H9 (cell line): ENCODE data around the gene GAREM2. TPM values are rescaled to one million over a fixed set of nuclear protein-coding genes. Genes with fewer than 3 reads are reported as not detected.

Source experiments
- DNase-seq: peaks from one replicate; pipeline ENCODE4 v3.0.0-alpha.2; 2017
- H2AFZ ChIP-seq: one replicate; pipeline ENCODE4 v1.6.1; 2013; ENCODE audit warnings: mild to moderate bottlenecking, low read length, control low read depth, moderate library complexity
- H2AK5ac ChIP-seq: 2 replicates; pipeline ENCODE4 v1.6.1; 2013; ENCODE audit warnings: low read length, control low read depth, mixed read lengths; ENCODE audit not compliant: insufficient read length
- H2BK120ac ChIP-seq: one replicate; pipeline ENCODE4 v1.6.1; 2013; ENCODE audit warnings: low read depth, mild to moderate bottlenecking, low read length, control low read depth, inconsistent platforms; ENCODE audit not compliant: poor library complexity, severe bottlenecking
- H2BK12ac ChIP-seq: 2 replicates; pipeline ENCODE4 v1.6.1; 2013; ENCODE audit warnings: low read length, control low read depth, mixed read lengths, low read depth; ENCODE audit not compliant: insufficient read length
- H2BK15ac ChIP-seq: 2 replicates; pipeline ENCODE4 v1.6.1; 2013; ENCODE audit warnings: low read depth, low read length, control low read depth
- H2BK20ac ChIP-seq: one replicate; pipeline ENCODE4 v1.6.1; 2013; ENCODE audit warnings: low read depth, mild to moderate bottlenecking, low read length, control low read depth, inconsistent platforms; ENCODE audit not compliant: poor library complexity, severe bottlenecking
- H2BK5ac ChIP-seq: 2 replicates; pipeline ENCODE4 v1.6.1; 2013; ENCODE audit warnings: low read length, control low read depth, mixed read lengths; ENCODE audit not compliant: insufficient read length
- H3K14ac ChIP-seq: 2 replicates; pipeline ENCODE4 v1.6.1; 2013; ENCODE audit warnings: low read length, control low read depth; ENCODE audit not compliant: insufficient read depth
- H3K18ac ChIP-seq: 2 replicates; pipeline ENCODE4 v1.6.1; 2013; ENCODE audit warnings: low read depth, mild to moderate bottlenecking, mixed read lengths, low read length, control low read depth; ENCODE audit not compliant: insufficient read length
- H3K23ac ChIP-seq: 2 replicates; pipeline ENCODE4 v1.6.1; 2013; ENCODE audit warnings: low read length, control low read depth, mixed read lengths, low read depth; ENCODE audit not compliant: insufficient read length
- H3K23me2 ChIP-seq: 2 replicates; pipeline ENCODE4 v1.6.1; 2013; ENCODE audit warnings: low read depth, mild to moderate bottlenecking, mixed read lengths, low read length, control low read depth; ENCODE audit not compliant: insufficient read length, poor library complexity, severe bottlenecking
- H3K27ac ChIP-seq: 2 replicates; pipeline ENCODE4 v1.5.1; 2013; ENCODE audit warnings: low read length, control low read depth, mixed read lengths, low read depth; ENCODE audit not compliant: insufficient read length
- H3K27me3 ChIP-seq: 2 replicates; pipeline ENCODE4 v1.6.1; 2013; ENCODE audit warnings: low read length, control low read depth, inconsistent platforms; ENCODE audit not compliant: insufficient read depth
- H3K4ac ChIP-seq: 2 replicates; pipeline ENCODE4 v1.6.1; 2013; ENCODE audit warnings: low read depth, mild to moderate bottlenecking, control low read depth, inconsistent platforms, low read length, moderate library complexity
- H3K4me1 ChIP-seq: 2 replicates; pipeline ENCODE4 v1.6.1; 2013; ENCODE audit warnings: low read length, control low read depth, inconsistent platforms; ENCODE audit not compliant: insufficient read depth
- H3K4me2 ChIP-seq: 2 replicates; pipeline ENCODE4 v1.6.1; 2013; ENCODE audit warnings: low read length, control low read depth, mixed read lengths; ENCODE audit not compliant: insufficient read length, insufficient read depth
- H3K56ac ChIP-seq: 2 replicates; pipeline ENCODE4 v1.6.1; 2013; ENCODE audit warnings: low read depth, mild to moderate bottlenecking, mixed read lengths, low read length, control low read depth; ENCODE audit not compliant: insufficient read length
- H3K79me1 ChIP-seq: 2 replicates; pipeline ENCODE4 v1.6.1; 2013; ENCODE audit warnings: low read depth, mild to moderate bottlenecking, moderate library complexity, low read length, control low read depth, inconsistent platforms; ENCODE audit not compliant: insufficient read depth, poor library complexity, severe bottlenecking
- H3K79me2 ChIP-seq: 2 replicates; pipeline ENCODE4 v1.6.1; 2013; ENCODE audit warnings: low read length, control low read depth, inconsistent platforms; ENCODE audit not compliant: insufficient read depth
- H3K9ac ChIP-seq: 2 replicates; pipeline ENCODE4 v1.6.1; 2013; ENCODE audit warnings: low read length, control low read depth, mixed read lengths; ENCODE audit not compliant: insufficient read length; ENCODE audit errors: extremely low read depth
- H3K9me3 ChIP-seq: one replicate; pipeline ENCODE4 v1.6.1; 2013; ENCODE audit warnings: low read depth, low read length, inconsistent platforms; ENCODE audit not compliant: control insufficient read depth
- H3T11ph ChIP-seq: one replicate; pipeline ENCODE4 v1.6.1; 2013; ENCODE audit warnings: mild to moderate bottlenecking, low read length, control low read depth, inconsistent platforms
- H4K20me1 ChIP-seq: one replicate; pipeline ENCODE4 v1.6.1; 2013; ENCODE audit not compliant: control insufficient read depth, insufficient read length, insufficient read depth
- H4K5ac ChIP-seq: 2 replicates; pipeline ENCODE4 v1.6.1; 2013; ENCODE audit warnings: low read depth, mild to moderate bottlenecking, mixed read lengths, low read length, control low read depth; ENCODE audit not compliant: insufficient read length
- H4K8ac ChIP-seq: replicated peaks from 2 replicates; pipeline ENCODE4 v1.6.1; 2013; ENCODE audit warnings: low read length, control low read depth, mixed read lengths, low read depth; ENCODE audit not compliant: insufficient read length
- H4K91ac ChIP-seq: 2 replicates; pipeline ENCODE4 v1.6.1; 2013; ENCODE audit warnings: low read depth, mild to moderate bottlenecking, moderate library complexity, mixed read lengths, low read length, control low read depth; ENCODE audit not compliant: insufficient read length
- H3K27ac Mint-ChIP-seq, 3 experiments: 2 replicates in 2 of 3; 3 replicates in 1 of 3; pipeline ENCODE4 v1.8.0; 2020 to 2021; ENCODE audit warnings: mixed read lengths in 3 of 3, mild to moderate bottlenecking in 1 of 3, moderate library complexity in 1 of 3
- H3K27me3 Mint-ChIP-seq: 2 replicates; pipeline ENCODE4 v1.8.0; 2021; ENCODE audit warnings: low read depth, mild to moderate bottlenecking, moderate library complexity, mixed read lengths
- H3K36me3 Mint-ChIP-seq, 3 experiments: 2 replicates in 2 of 3; 3 replicates in 1 of 3; pipeline ENCODE4 v1.8.0; 2020 to 2021; ENCODE audit warnings: low read depth in 3 of 3, mixed read lengths in 3 of 3; ENCODE audit not compliant: insufficient read depth in 1 of 3
- H3K4me1 Mint-ChIP-seq, 2 experiments: 2 replicates each; pipeline ENCODE4 v1.8.0; 2020; ENCODE audit warnings: mixed read lengths in 2 of 2
- H3K4me3 Mint-ChIP-seq, 2 experiments: 2 replicates in 1 of 2; 3 replicates in 1 of 2; pipeline ENCODE4 v1.8.0; 2020 to 2021; ENCODE audit warnings: mild to moderate bottlenecking in 2 of 2, mixed read lengths in 2 of 2, moderate library complexity in 1 of 2
- H3K9me3 Mint-ChIP-seq, 2 experiments: 2 replicates in 1 of 2; 3 replicates in 1 of 2; pipeline ENCODE4 v1.8.0; 2020; ENCODE audit warnings: mild to moderate bottlenecking in 2 of 2, mixed read lengths in 2 of 2, moderate library complexity in 1 of 2
- WGBS: extraction: QIAGEN DNeasy Blood & Tissue Kit; methylation state at CpG from one replicate; pipeline ENCODE4 v1.1.7; 2013; ENCODE audit warnings: missing lambda C conversion rate, low lambda C conversion rate, mixed read lengths; ENCODE audit not compliant: insufficient read length; ENCODE audit errors: extremely low coverage; 5-methylcytosine and 5-hydroxymethylcytosine counted together
- total RNA-seq: library from RNA; stranded (reverse); gene quantifications from 2 replicates; pipeline ENCODE4 v1.2.1, GENCODE V29; 2021
- TF ChIP-seq, protein P1 (sequence below): fragments of 200-600 bp; sonication (generic); conservative IDR thresholded peaks from 3 replicates; pipeline ENCODE4 v1.8.0; 2021; ENCODE audit warnings: antibody characterized with exemption, mild to moderate bottlenecking

Gene GAREM2
- total RNA-seq, 1 experiment from 2014 or later, result 14.4 TPM

DNA sequence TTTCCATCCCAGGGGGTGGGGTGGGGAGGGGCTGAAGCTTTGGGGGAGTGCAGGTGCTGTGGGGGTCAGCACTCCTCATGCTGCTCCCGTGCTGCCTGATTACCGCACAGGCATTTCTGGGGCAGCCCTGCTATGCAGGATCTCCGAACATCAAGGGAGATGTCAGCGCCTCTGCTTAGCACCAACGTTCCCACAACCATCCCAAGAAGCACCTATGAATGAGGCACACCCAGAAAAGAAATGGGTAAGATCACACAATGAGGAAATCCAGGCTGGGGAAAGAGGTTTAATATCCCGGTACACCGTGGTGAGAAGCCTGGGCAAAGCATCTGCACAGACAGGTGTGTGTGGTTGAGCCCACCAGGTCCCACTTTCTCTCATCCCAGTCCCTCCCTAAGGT is 17.5 kb downstream of the GAREM2 start:
- Mint-ChIP-seq H3K27me3 (peaks cover 4% of the 10 kb centered on the region), H3K27ac (no peak overlapping the region), H3K36me3 (peaks cover 23 to 68% (median 64%) of the 10 kb centered on the region in 3 experiments), H3K4me1 (peaks cover 8 to 15% of the 10 kb centered on the region in 2 experiments), H3K4me3 (no peak overlapping the region), H3K9me3 (no peaks in the 10 kb centered on the region)
- H2AFZ ChIP-seq, result no peak overlapping the region
- H3K27me3 ChIP-seq, result no peaks in the 10 kb centered on the region
- no peaks in the 10 kb centered on the region for H3K4me1 ChIP-seq
- H4K5ac ChIP-seq, result no peak overlapping the region
- H2AK5ac ChIP-seq, result no peak overlapping the region
- H3K18ac ChIP-seq, result no peak overlapping the region
- no peaks in the 10 kb centered on the region for H4K20me1 ChIP-seq
- no peak overlapping the region for H2BK12ac ChIP-seq
- H3K56ac ChIP-seq, result no peak overlapping the region
- no peak overlapping the region for H3K4me2 ChIP-seq
- no peak overlapping the region for H3K27ac ChIP-seq
- H4K8ac ChIP-seq, result no peak overlapping the region
- TF ChIP-seq, protein P1, sequence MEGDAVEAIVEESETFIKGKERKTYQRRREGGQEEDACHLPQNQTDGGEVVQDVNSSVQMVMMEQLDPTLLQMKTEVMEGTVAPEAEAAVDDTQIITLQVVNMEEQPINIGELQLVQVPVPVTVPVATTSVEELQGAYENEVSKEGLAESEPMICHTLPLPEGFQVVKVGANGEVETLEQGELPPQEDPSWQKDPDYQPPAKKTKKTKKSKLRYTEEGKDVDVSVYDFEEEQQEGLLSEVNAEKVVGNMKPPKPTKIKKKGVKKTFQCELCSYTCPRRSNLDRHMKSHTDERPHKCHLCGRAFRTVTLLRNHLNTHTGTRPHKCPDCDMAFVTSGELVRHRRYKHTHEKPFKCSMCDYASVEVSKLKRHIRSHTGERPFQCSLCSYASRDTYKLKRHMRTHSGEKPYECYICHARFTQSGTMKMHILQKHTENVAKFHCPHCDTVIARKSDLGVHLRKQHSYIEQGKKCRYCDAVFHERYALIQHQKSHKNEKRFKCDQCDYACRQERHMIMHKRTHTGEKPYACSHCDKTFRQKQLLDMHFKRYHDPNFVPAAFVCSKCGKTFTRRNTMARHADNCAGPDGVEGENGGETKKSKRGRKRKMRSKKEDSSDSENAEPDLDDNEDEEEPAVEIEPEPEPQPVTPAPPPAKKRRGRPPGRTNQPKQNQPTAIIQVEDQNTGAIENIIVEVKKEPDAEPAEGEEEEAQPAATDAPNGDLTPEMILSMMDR, result no peak
- H3K23ac ChIP-seq, result no peak overlapping the region
- no peak overlapping the region for H3T11ph ChIP-seq
- no peak overlapping the region for H3K4ac ChIP-seq
- H2BK20ac ChIP-seq, result no peak overlapping the region
- no CpG with 5 or more reads among the region's 7 CpGs for WGBS
- no peak overlapping the region for H2BK15ac ChIP-seq
- H3K23me2 ChIP-seq, result no peaks in the 10 kb centered on the region
- no peak overlapping the region for H2BK5ac ChIP-seq
- H2BK120ac ChIP-seq, result no peak overlapping the region
- no peaks in the 10 kb centered on the region for H3K79me2 ChIP-seq
- H3K9me3 ChIP-seq, result no peaks in the 10 kb centered on the region
- H4K91ac ChIP-seq, result no peak overlapping the region
- no peak overlapping the region for H3K9ac ChIP-seq
- H3K14ac ChIP-seq, result no peak overlapping the region
- H3K79me1 ChIP-seq, result no peaks in the 10 kb centered on the region
- DNase-seq, result no peak
